Globus pallidus (tissue), 1 donor: ENCODE results near the gene TMEM117.
"Not testable (repeated sequence)": the region's sequence is repeated elsewhere in the genome, so short reads cannot be mapped to it uniquely, and the experiment has no call there.

Experiments
- DNase-seq: peaks from one replicate; pipeline ENCODE4 v3.0.0-alpha.2; 2015; ENCODE audit warnings: low spot score

TMEM117 gene

GRCh38 chr12:44025499-44025898 is 189.6 kb downstream of the TMEM117 start:
- DNase-seq: no peak

GRCh38 chr12:44026046-44026445 is 190.2 kb downstream of the TMEM117 start:
- no peak for DNase-seq

- DNase-seq: not testable (repeated sequence)
Measured at GRCh38 chr12:44026926-44027325, 191.0 kb downstream of the TMEM117 start.

GRCh38 chr12:44029194-44029593 is 193.3 kb downstream of the TMEM117 start:
- no peak for DNase-seq

- no peak for DNase-seq
Measured at GRCh38 chr12:44031472-44032185, 195.7 kb downstream of the TMEM117 start.

- DNase-seq: no peak
Measured at GRCh38 chr12:44034906-44035305, 199.0 kb downstream of the TMEM117 start.

GRCh38 chr12:44036875-44037443 is 201.1 kb downstream of the TMEM117 start:
- DNase-seq: no peak

GRCh38 chr12:44038411-44038810 is 202.5 kb downstream of the TMEM117 start:
- DNase-seq: no peak

- DNase-seq: not testable (repeated sequence)
Measured at GRCh38 chr12:44044491-44044890, 208.6 kb downstream of the TMEM117 start.

- DNase-seq: no peak
Measured at GRCh38 chr12:44046732-44047417, 211.0 kb downstream of the TMEM117 start.

- no peak for DNase-seq
Measured at GRCh38 chr12:44052554-44052953, 216.7 kb downstream of the TMEM117 start.

- DNase-seq: no peak
Measured at GRCh38 chr12:44053549-44054127, 217.8 kb downstream of the TMEM117 start.

- no peak for DNase-seq
Measured at GRCh38 chr12:44054281-44054680, 218.4 kb downstream of the TMEM117 start.

- no peak for DNase-seq
Measured at GRCh38 chr12:44058366-44058765, 222.5 kb downstream of the TMEM117 start.

- no peak for DNase-seq
Measured at GRCh38 chr12:44059476-44059875, 223.6 kb downstream of the TMEM117 start.

- DNase-seq: no peak
Measured at GRCh38 chr12:44063671-44064070, 227.8 kb downstream of the TMEM117 start.

GRCh38 chr12:44076871-44077270 is 241.0 kb downstream of the TMEM117 start:
- DNase-seq: no peak

- no peak for DNase-seq
Measured at GRCh38 chr12:44077294-44077693, 241.4 kb downstream of the TMEM117 start.

GRCh38 chr12:44078273-44078672 is 242.4 kb downstream of the TMEM117 start:
- no peak for DNase-seq

GRCh38 chr12:44088647-44089046 is 252.8 kb downstream of the TMEM117 start:
- DNase-seq: no peak

GRCh38 chr12:44091948-44092606 is 256.2 kb downstream of the TMEM117 start:
- no peak for DNase-seq

GRCh38 chr12:44098786-44099185 is 262.9 kb downstream of the TMEM117 start:
- DNase-seq: no peak
